Fibroblast of the aortic adventitia (primary cell): Measurements from ENCODE around the gene RPS6KA1. TPM values are rescaled to one million over a fixed set of nuclear protein-coding genes. Genes with fewer than 3 reads are reported as not detected.

Experiments
- DNase-seq: peaks from one replicate; pipeline ENCODE4 v3.0.0-alpha.2; 2010; ENCODE audit warnings: low read depth
- H3K4me3 ChIP-seq: 2 replicates; pipeline ENCODE4 v1.5.1; 2011; ENCODE audit warnings: low read depth, mild to moderate bottlenecking, control low read depth, low read length, moderate library complexity
- CTCF ChIP-seq: IDR thresholded peaks from 2 replicates; pipeline ENCODE4 v1.5.1; 2011; ENCODE audit warnings: mild to moderate bottlenecking, low read length, control low read depth, inconsistent platforms; ENCODE audit not compliant: insufficient read depth
- total RNA-seq: library from RNA; depleted of rRNA; stranded (reverse); fragments of >200 nt; gene quantifications from 2 replicates; pipeline ENCODE4 v1.2.3, GENCODE V29; 2012; ENCODE audit warnings: low replicate concordance

The RPS6KA1 gene
- total RNA-seq, 1 donor: 1.3 TPM

GRCh38 chr1:26560403-26560780 is 30.8 kb downstream of the RPS6KA1 start:
- TF ChIP-seq CTCF: no peak
- H3K4me3 ChIP-seq: no peak overlapping the region
- DNase-seq: no peak

- no peak for TF ChIP-seq CTCF
- no peak for DNase-seq
- no peak overlapping the region for H3K4me3 ChIP-seq
These were observed 40.7 kb downstream of the RPS6KA1 start for GRCh38 chr1:26570287-26570686.

GRCh38 chr1:26571381-26571780 is 41.8 kb downstream of the RPS6KA1 start:
- TF ChIP-seq CTCF: no peak
- DNase-seq: no peak
- no peak overlapping the region for H3K4me3 ChIP-seq

- no peak overlapping the region for H3K4me3 ChIP-seq
- no peak for DNase-seq
- TF ChIP-seq CTCF: no peak
These were observed 44.5 kb downstream of the RPS6KA1 start for GRCh38 chr1:26574018-26574417.

GRCh38 chr1:26574719-26575251 is 45.2 kb downstream of the RPS6KA1 start:
- TF ChIP-seq CTCF: no peak
- no peak overlapping the region for H3K4me3 ChIP-seq
- peak; percentile 63 for DNase-seq

GRCh38 chr1:26575348-26575747 is 45.8 kb downstream of the RPS6KA1 start:
- no peak for DNase-seq
- no peak overlapping the region for H3K4me3 ChIP-seq
- TF ChIP-seq CTCF: no peak

- TF ChIP-seq CTCF: no peak
- no peak for DNase-seq
- no peak overlapping the region for H3K4me3 ChIP-seq
These were observed 48.6 kb downstream of the RPS6KA1 start for GRCh38 chr1:26578167-26578566.
